ENCODE data around the gene PARP9.

PARP9 gene

DNA sequence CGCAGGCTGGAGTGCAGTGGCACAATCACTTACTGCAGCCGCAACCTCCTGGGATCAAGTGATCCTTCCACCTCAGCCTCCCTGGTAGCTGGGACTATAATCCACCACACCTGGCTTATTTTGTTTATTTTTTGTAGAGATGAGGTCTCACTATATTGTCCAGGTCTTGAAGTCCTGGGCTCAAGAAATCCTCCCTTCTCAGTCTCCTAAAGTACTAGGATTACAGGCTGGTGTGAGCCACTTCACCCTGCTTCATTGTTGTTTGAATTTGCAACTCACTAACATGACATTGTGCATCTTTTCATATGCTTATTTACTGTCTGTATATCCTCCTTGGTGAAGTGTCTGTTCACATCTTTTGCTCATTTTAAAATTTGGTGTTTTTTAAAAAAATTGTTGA, 23.5 kb upstream of the PARP9 start:
- TF ChIP-seq FOXA1 (IDR thresholded peaks at IDR 0.05) (no peak), NFRKB (IDR thresholded peaks at IDR 0.05) (no peak), ZNF384 (IDR thresholded peaks at IDR 0.05) (no peak), SUZ12 (IDR thresholded peaks at IDR 0.05) (no peak), FOXM1 (IDR thresholded peaks at IDR 0.05; ENCODE audit: borderline replicate concordance) (no peak)
- TF ChIP-seq, protein P1, sequence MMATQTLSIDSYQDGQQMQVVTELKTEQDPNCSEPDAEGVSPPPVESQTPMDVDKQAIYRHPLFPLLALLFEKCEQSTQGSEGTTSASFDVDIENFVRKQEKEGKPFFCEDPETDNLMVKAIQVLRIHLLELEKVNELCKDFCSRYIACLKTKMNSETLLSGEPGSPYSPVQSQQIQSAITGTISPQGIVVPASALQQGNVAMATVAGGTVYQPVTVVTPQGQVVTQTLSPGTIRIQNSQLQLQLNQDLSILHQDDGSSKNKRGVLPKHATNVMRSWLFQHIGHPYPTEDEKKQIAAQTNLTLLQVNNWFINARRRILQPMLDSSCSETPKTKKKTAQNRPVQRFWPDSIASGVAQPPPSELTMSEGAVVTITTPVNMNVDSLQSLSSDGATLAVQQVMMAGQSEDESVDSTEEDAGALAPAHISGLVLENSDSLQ (IDR thresholded peaks at IDR 0.05): no peak
- no peak for DNase-seq (ENCODE audit: extremely low spot score)
- ChIA-PET CTCF (no interaction called here), POLR2A (no interaction called here)

DNA sequence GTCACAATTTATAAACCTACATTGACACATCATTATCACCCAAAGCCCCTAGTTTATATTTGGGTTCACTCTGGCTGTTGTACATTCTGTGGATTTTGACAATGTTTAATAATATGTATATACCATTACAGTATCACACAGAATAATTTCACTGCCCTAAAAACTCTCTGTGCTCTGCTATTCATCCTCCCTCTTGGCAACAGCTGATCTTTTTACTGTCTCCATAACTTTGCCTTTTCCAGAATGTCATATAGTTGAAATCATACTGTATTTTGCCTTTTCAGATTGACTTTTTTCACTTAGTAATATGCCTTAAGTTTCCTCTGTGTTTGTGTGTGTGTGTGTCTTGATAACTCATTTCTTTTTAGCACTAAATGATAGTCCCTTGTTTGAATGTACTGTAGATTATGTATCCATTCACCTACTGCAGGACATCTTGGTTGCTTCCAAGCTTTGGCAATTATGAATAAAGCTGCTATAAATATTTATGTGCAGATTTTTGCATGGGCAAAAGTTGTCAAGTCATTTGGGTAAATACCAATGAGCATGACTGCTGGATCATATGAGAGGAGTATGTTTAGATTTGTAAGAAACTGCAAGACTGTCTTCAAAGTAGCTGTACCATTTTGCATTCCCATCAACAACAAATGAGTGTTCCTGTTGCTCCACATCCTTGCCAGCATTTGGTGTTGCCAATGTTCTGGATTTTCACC, 22.8 kb upstream of the PARP9 start:
- ChIA-PET POLR2A (no interaction called here), CTCF (no interaction called here)
- TF ChIP-seq ELF4 (IDR thresholded peaks at IDR 0.05): no peak
- no peak for TF ChIP-seq CTBP1 (IDR thresholded peaks at IDR 0.05; ENCODE audit: borderline replicate concordance)
- no peak for DNase-seq (ENCODE audit: extremely low spot score)

DNA sequence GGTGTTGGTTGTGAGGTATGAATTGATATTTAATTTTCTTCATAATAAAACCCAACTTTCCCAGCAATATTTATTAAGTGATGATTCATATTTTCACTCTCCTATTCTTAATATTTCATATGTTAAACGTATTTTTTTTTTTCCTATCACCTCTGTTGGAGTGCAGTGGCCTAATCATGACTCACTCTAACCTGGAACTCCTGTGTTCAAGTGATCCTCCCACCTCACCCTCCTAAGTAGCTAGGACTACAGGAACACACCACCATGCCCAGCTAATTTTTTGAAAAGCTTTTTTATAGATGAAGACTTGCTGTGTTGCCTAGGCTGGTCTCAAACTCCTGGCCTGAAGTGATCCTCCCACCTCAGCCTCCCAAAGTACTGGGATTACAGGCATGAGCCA, 22.0 kb upstream of the PARP9 start:
- no peak for DNase-seq (ENCODE audit: extremely low spot score)
- ChIA-PET POLR2A (no interaction called here), CTCF (no interaction called here)
- TF ChIP-seq L3MBTL2 (conservative IDR thresholded peaks at IDR 0.05): no peak
- TF ChIP-seq LEF1 (IDR thresholded peaks at IDR 0.05; ENCODE audit: borderline replicate concordance): no peak
- no peak for TF ChIP-seq HDGF (IDR thresholded peaks at IDR 0.05; ENCODE audit: borderline replicate concordance)
- no peak for TF ChIP-seq ELF4 (IDR thresholded peaks at IDR 0.05)
- no peak for TF ChIP-seq ZNF384 (IDR thresholded peaks at IDR 0.05)

DNA sequence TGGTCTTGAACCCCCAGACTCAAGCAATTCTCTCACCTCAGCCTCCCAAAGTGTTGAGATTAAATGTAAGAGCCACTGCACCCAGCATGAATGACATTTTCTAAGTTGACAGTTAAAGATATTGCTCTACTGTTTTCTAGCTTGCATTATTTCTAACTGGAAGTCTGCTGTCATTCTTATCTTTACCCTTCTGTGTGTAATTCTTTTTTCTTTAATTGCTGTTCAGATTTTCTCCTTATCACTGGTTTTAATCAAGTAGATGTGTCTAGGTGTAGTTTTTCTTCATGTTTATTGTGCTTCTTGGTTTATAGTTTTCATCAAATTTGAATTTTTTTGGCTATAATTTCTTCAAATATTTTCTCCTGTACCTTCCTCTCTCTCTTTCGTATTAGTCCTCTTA, 18.3 kb upstream of the PARP9 start:
- TF ChIP-seq CTBP1 (IDR thresholded peaks at IDR 0.05; ENCODE audit: borderline replicate concordance) (no peak), NFRKB (IDR thresholded peaks at IDR 0.05) (no peak), BHLHE40 (IDR thresholded peaks at IDR 0.05; ENCODE audit: borderline replicate concordance) (no peak), SUZ12 (IDR thresholded peaks at IDR 0.05) (no peak), TARDBP (IDR thresholded peaks at IDR 0.05) (no peak), FOXA1 (IDR thresholded peaks at IDR 0.05) (no peak), ZNF384 (IDR thresholded peaks at IDR 0.05) (no peak), FOXM1 (IDR thresholded peaks at IDR 0.05; ENCODE audit: borderline replicate concordance) (no peak)
- TF ChIP-seq, protein P1 (IDR thresholded peaks at IDR 0.05): no peak
- ChIA-PET POLR2A (no interaction called here), CTCF (no interaction called here)
- DNase-seq (ENCODE audit: extremely low spot score): no peak

DNA sequence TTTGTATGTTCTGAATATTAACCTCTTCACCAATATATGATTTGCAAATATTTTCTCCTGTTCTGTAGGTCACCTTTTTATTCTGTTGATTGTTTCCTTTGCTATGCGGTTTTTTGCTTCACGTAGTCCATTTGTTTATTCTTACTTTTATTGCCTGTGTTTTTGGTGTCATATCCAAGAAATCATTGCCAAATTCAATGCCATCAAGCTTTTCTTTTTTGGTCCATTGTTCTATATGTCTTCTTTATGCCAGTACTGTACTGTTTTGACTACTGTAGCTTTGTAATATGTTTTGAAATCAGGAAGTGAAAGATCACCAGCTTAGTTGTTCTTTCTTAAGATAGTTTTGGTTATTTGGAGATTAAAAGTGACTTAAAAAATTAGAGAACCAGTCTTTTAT, 17.5 kb upstream of the PARP9 start:
- DNase-seq (ENCODE audit: extremely low spot score): no peak
- TF ChIP-seq L3MBTL2 (conservative IDR thresholded peaks at IDR 0.05) (no peak), HDGF (IDR thresholded peaks at IDR 0.05; ENCODE audit: borderline replicate concordance) (no peak), CTBP1 (IDR thresholded peaks at IDR 0.05; ENCODE audit: borderline replicate concordance) (no peak), FOXA1 (IDR thresholded peaks at IDR 0.05) (no peak), FOXK2 (IDR thresholded peaks at IDR 0.05) (no peak), FOXM1 (IDR thresholded peaks at IDR 0.05; ENCODE audit: borderline replicate concordance) (no peak), LEF1 (IDR thresholded peaks at IDR 0.05; ENCODE audit: borderline replicate concordance) (no peak), ELF4 (IDR thresholded peaks at IDR 0.05) (no peak), SUZ12 (IDR thresholded peaks at IDR 0.05) (no peak), NFRKB (IDR thresholded peaks at IDR 0.05) (no peak), ARNT (IDR thresholded peaks at IDR 0.05) (no peak), BHLHE40 (IDR thresholded peaks at IDR 0.05; ENCODE audit: borderline replicate concordance) (no peak), SP1 (IDR thresholded peaks at IDR 0.05) (no peak), TARDBP (IDR thresholded peaks at IDR 0.05) (no peak), ZNF384 (IDR thresholded peaks at IDR 0.05) (no peak)
- TF ChIP-seq, protein P1 (IDR thresholded peaks at IDR 0.05): no peak
- ChIA-PET POLR2A (no interaction called here), CTCF (no interaction called here)

DNA sequence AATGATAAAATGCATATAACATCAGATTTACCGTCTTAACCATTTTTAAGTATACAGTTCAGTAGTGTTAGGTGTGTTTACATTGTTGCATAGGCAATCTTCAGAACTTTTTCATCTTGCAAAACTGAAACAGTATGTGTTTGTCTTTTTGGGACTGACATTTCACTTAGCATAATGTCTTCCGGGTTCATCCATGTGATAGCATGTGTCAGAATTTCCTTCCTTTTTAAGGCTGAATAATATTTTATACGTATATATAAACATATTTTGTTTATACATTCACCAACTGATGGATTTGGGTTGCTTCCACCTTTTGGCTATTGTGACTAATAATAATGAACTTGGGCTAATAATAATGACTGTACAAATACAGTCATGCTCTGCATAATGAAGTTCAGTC, 16.4 kb upstream of the PARP9 start:
- ChIA-PET CTCF (no interaction called here), POLR2A (no interaction called here)
- TF ChIP-seq NFRKB (IDR thresholded peaks at IDR 0.05) (no peak), ARNT (IDR thresholded peaks at IDR 0.05) (no peak), BHLHE40 (IDR thresholded peaks at IDR 0.05; ENCODE audit: borderline replicate concordance) (no peak), TARDBP (IDR thresholded peaks at IDR 0.05) (no peak), FOXK2 (IDR thresholded peaks at IDR 0.05) (no peak), L3MBTL2 (conservative IDR thresholded peaks at IDR 0.05) (no peak), CTBP1 (IDR thresholded peaks at IDR 0.05; ENCODE audit: borderline replicate concordance) (no peak)
- DNase-seq (ENCODE audit: extremely low spot score): no peak

DNA sequence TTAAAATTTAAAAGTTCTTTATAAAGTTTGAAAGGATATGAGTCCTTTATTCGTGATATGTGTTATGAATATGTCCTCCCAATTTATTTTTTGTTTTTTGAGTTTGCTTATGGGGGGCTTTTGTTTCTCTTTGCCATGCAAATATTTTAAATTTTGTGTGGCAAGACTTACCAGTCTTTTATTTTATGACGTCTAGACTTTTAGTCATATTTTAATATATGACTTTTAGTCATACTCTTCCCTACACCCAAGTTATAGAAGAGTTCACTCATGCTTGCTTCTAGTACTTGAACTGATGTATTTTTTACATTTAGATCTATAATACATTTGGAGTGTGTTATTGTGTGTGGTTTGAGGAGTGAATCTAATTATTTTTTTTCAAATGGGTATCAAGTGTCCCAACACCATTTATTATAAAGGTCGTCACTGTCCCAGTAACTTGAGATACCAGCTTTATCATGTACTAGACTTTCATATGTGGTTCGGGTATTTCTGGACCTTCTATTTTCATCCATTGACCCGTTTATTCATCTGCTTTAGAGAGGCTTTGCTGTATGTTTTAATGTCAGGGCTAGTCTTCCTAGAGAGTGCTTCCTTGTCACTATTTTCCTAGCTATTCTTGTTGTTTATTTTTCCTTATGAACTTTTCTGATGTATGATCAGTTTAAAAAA, 14.1 kb upstream of the PARP9 start:
- ChIA-PET POLR2A (interaction anchor here (0.8 kb wide), 1 partner anchor 14 kb away, joined by 3 read pairs; the partner anchor contains the start of genes DTX3L and PARP9), CTCF (no interaction called here)

More for the DNA sequence above, 14.1 kb upstream of the PARP9 start:
- TF ChIP-seq LEF1 (IDR thresholded peaks at IDR 0.05; ENCODE audit: borderline replicate concordance) (no peak), FOXA1 (IDR thresholded peaks at IDR 0.05) (no peak), FOXK2 (IDR thresholded peaks at IDR 0.05) (no peak), NFRKB (IDR thresholded peaks at IDR 0.05) (no peak), HDGF (IDR thresholded peaks at IDR 0.05; ENCODE audit: borderline replicate concordance) (no peak), BHLHE40 (IDR thresholded peaks at IDR 0.05; ENCODE audit: borderline replicate concordance) (no peak), ELF4 (IDR thresholded peaks at IDR 0.05) (no peak), SP1 (IDR thresholded peaks at IDR 0.05) (no peak), ARNT (IDR thresholded peaks at IDR 0.05) (no peak), SUZ12 (IDR thresholded peaks at IDR 0.05) (no peak), CTBP1 (IDR thresholded peaks at IDR 0.05; ENCODE audit: borderline replicate concordance) (no peak)
- TF ChIP-seq, protein P1 (IDR thresholded peaks at IDR 0.05): no peak
- DNase-seq (ENCODE audit: extremely low spot score): no peak

Data from HEK293T (cell line).